Fibroblast of skin of right biceps (primary cell): Measurements from ENCODE around the gene KIF1A.

ENCODE experiments used
- DNase-seq: peaks from one replicate; pipeline ENCODE4 v3.0.0-alpha.2; 2013

Gene KIF1A

GRCh38 chr2:240798327-240798905 is 21.6 kb downstream of the KIF1A start:
- no peak for DNase-seq

GRCh38 chr2:240797914-240798313 is 22.1 kb downstream of the KIF1A start:
- DNase-seq, result no peak

- DNase-seq, result no peak
These were observed 22.5 kb downstream of the KIF1A start for GRCh38 chr2:240797500-240797895.

- DNase-seq, result no peak
These were observed 23.2 kb downstream of the KIF1A start for GRCh38 chr2:240796543-240797499.

- DNase-seq, result no peak
These were observed 24.0 kb downstream of the KIF1A start for GRCh38 chr2:240795916-240796510.

- no peak for DNase-seq
These were observed 24.6 kb downstream of the KIF1A start for GRCh38 chr2:240795454-240795853.

GRCh38 chr2:240794178-240794721 is 25.8 kb downstream of the KIF1A start:
- no peak for DNase-seq

GRCh38 chr2:240793313-240794177 is 26.5 kb downstream of the KIF1A start:
- no peak for DNase-seq

GRCh38 chr2:240792629-240793312 is 27.2 kb downstream of the KIF1A start:
- DNase-seq, result no peak

GRCh38 chr2:240791821-240792628 is 28.0 kb downstream of the KIF1A start:
- DNase-seq, result no peak

GRCh38 chr2:240791221-240791800 is 28.7 kb downstream of the KIF1A start:
- no peak for DNase-seq

- no peak for DNase-seq
These were observed 29.4 kb downstream of the KIF1A start for GRCh38 chr2:240790370-240791220.

GRCh38 chr2:240789501-240790369 is 30.3 kb downstream of the KIF1A start:
- no peak for DNase-seq

GRCh38 chr2:240789051-240789453 is 31.0 kb downstream of the KIF1A start:
- no peak for DNase-seq

- DNase-seq, result no peak
These were observed 31.5 kb downstream of the KIF1A start for GRCh38 chr2:240788482-240788881.

- DNase-seq, result no peak
These were observed 32.2 kb downstream of the KIF1A start for GRCh38 chr2:240787521-240788472.

GRCh38 chr2:240786871-240787311 is 33.1 kb downstream of the KIF1A start:
- no peak for DNase-seq
